ENCODE results near the gene SH3RF3.

The SH3RF3 gene

DNA sequence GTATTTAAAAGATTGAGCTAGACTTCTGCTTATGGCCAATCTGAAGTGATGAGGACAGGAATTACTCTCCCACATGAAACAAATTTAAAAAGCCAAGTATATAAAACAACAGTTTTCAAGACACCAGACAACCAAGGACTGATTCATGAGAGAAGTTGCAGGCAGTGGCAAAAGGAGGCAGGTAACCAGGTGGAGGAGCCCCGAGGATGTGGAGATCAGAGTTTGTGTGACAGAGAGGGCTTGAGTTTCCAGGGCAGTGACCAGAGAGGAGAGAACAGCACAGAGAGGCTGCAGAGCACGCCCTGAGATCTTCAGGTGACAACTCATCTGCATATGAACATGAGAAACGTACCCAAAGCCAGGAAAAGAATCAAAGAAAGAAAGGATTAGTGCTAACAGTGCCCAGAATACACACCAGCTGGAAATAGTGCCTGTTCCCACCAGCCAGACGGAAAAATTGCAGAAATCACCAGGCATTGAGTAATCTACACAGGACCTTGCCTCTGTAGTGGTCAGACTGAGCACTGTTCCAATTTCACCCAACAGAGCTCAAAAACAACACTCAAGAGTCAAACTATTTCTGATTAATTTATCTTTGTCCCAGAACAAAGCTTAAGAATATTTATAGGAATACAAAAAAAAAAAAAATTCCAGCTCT, 311.6 kb downstream of the SH3RF3 start:
- H3K4me3 ChIP-seq (ENCODE audit: low read depth, low read length), result no peak overlapping the region
- ChIA-PET CTCF (interaction anchor here (1.5 kb wide), 1 partner anchor 69 kb away, joined by 7 read pairs; no protein-coding TSS in a partner anchor), POLR2A (no interaction called here)
- TF ChIP-seq CTCF (IDR thresholded peaks at IDR 0.05; ENCODE audit: insufficient read depth, low read length, missing control alignments), result no peak
- DNase-seq (ENCODE audit: low read depth, low spot score), result no peak

DNA sequence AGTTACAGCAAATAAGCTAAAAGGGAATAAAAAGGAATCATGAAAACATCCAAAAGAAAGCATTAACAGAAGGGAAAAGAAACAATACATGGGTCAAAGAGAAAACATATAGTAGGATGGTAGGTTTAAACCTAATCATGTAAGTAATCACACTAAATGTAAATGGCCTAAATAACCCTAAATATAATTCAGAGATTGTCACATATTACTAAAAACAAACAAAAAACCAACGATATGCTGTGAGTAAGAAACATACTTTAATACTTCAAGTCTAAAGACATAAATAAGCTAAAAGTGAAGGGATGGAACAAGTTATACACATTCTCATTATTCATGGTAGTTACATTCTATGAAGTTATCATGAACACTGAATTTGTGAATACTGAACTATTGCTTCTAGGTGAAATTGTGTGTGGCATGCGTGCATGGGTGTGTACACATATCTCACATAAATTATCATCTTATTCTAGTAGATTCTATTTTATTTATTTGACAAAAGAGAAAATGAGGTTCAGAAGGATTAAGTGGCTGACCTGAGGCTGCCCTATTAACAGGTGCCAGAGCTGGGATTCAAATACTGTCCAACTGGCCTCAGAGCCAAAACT, 313.8 kb downstream of the SH3RF3 start:
- no peak overlapping the region for H3K4me3 ChIP-seq (ENCODE audit: low read depth, low read length)
- DNase-seq (ENCODE audit: low read depth, low spot score), result no peak
- TF ChIP-seq CTCF (IDR thresholded peaks at IDR 0.05; ENCODE audit: insufficient read depth, low read length, missing control alignments), result no peak
- POLR2A ChIA-PET, result no interaction called here
- CTCF ChIA-PET, result no interaction called here

- no peak for DNase-seq (ENCODE audit: low read depth, low spot score)
- no peak for TF ChIP-seq CTCF (IDR thresholded peaks at IDR 0.05; ENCODE audit: insufficient read depth, low read length, missing control alignments)
- CTCF ChIA-PET, result interaction anchor here (1.2 to 1.6 kb wide), 2 partner anchors 45 to 66 kb away, joined by 4 read pairs; no protein-coding TSS in a partner anchor
- no peak overlapping the region for H3K4me3 ChIP-seq (ENCODE audit: low read depth, low read length)
- POLR2A ChIA-PET, result no interaction called here
Measured at GRCh38 chr2:109444916-109445315, 315.9 kb downstream of the SH3RF3 start.

GRCh38 chr2:109446278-109447131, 317.5 kb downstream of the SH3RF3 start:
- ChIA-PET CTCF (interaction anchor here (0.9 to 2.1 kb wide), 6 partner anchors 8 to 319 kb away, joined by 3 to 6 read pairs (median 4); no protein-coding TSS in a partner anchor), POLR2A (interaction anchor here (0.7 to 1.7 kb wide), 4 partner anchors 23 to 307 kb away, joined by 4 to 6 read pairs (median 4); no protein-coding TSS in a partner anchor)
- no peak for TF ChIP-seq CTCF (IDR thresholded peaks at IDR 0.05; ENCODE audit: insufficient read depth, low read length, missing control alignments)
- no peak for DNase-seq (ENCODE audit: low read depth, low spot score)
- no peak overlapping the region for H3K4me3 ChIP-seq (ENCODE audit: low read depth, low read length)

- no peak for TF ChIP-seq CTCF (IDR thresholded peaks at IDR 0.05; ENCODE audit: insufficient read depth, low read length, missing control alignments)
- H3K4me3 ChIP-seq (ENCODE audit: low read depth, low read length), result no peak overlapping the region
- POLR2A ChIA-PET, result interaction anchor here (0.7 to 1.7 kb wide), 5 partner anchors 23 to 308 kb away, joined by 3 to 6 read pairs (median 4); no protein-coding TSS in a partner anchor
- CTCF ChIA-PET, result interaction anchor here (0.9 to 2.1 kb wide), 5 partner anchors 9 to 320 kb away, joined by 4 to 6 read pairs (median 5); no protein-coding TSS in a partner anchor
- DNase-seq (ENCODE audit: low read depth, low spot score), result peak; percentile 97
Measured at GRCh38 chr2:109447251-109447661, 318.3 kb downstream of the SH3RF3 start.

Measured in AG04449 (cell line).